Activated naive CD8-positive, alpha-beta T cell treated with anti-CD3 and anti-CD28 coated beads, Interleukin-2, amount 50 U/mL, for 24 hours (primary cell): ENCODE data around the gene DNMT3B.
"Not testable (repeated sequence)": the region's sequence is repeated elsewhere in the genome, so short reads cannot be mapped to it uniquely, and the experiment has no call there.

ENCODE experiments used
- ATAC-seq: fragments of 150-1000 bp; cut with Tn5 transposase; one replicate; pipeline ENCODE4 v1.10.0; 2021
- DNase-seq: peaks from one replicate; pipeline ENCODE4 v3.0.0; 2021
- H3K27ac Mint-ChIP-seq: one replicate; pipeline ENCODE4 v1.8.0; 2021; ENCODE audit warnings: mild to moderate bottlenecking, mixed read lengths
- H3K27me3 Mint-ChIP-seq: one replicate; pipeline ENCODE4 v1.8.0; 2021; ENCODE audit warnings: mixed read lengths
- H3K36me3 Mint-ChIP-seq: one replicate; pipeline ENCODE4 v1.8.0; 2021; ENCODE audit warnings: low read depth, mixed read lengths
- H3K4me1 Mint-ChIP-seq: one replicate; pipeline ENCODE4 v1.8.0; 2021; ENCODE audit warnings: mixed read lengths
- H3K4me3 Mint-ChIP-seq: one replicate; pipeline ENCODE4 v1.8.0; 2021; ENCODE audit warnings: mild to moderate bottlenecking, moderate library complexity, mixed read lengths
- H3K9me3 Mint-ChIP-seq: one replicate; pipeline ENCODE4 v1.8.0; 2021; ENCODE audit warnings: mixed read lengths

The DNMT3B gene

DNA sequence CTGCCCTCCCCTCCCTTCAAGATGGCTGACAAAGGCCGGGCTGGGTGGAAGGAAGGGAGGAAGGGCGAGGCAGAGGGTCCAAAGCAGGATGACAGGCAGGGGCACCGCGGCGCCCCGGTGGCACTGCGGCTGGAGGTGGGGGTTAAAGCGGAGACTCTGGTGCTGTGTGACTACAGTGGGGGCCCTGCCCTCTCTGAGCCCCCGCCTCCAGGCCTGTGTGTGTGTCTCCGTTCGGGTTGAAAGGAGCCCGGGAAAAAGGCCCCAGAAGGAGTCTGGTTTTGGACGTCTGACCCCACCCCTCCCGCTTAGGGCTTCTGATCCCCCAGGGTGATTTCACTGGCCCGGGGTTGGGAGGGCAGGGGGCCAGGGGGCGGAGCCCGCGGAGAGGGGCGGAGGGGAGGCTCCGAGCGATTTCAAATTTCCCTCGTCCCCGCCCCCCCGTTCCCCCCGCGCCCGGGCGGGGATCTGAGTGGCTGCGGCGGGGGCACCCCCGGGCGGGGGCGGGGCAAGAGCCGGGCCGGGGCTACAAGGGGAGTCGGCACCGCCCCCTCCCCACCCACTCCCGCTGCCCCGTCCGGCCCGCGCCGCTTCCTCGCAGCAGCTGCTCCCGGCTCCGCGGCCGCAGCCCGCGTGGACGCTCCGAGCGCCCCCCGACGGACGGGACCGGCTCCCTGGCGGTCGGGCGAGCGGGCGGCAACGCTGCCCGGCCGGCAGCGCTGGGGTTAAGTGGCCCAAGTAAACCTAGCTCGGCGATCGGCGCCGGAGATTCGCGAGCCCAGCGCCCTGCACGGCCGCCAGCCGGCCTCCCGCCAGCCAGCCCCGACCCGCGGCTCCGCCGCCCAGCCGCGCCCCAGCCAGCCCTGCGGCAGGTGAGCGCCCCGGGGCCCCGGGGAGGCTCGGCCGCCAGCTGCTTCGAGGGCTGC, at the start of gene DNMT3B:
Gene DNMT3B (plus strand): TSS at position 555 of the 923 bp plus-strand sequence. CDS start 17,939 bp downstream, outside the sequence.
- H3K4me1 Mint-ChIP-seq = peaks cover 6% of the 10 kb centered on the region
- peak within 1 kb of the TSS; percentile 67 for H3K27ac Mint-ChIP-seq
- H3K4me3 Mint-ChIP-seq = peak within 1 kb of the TSS; percentile 76
- H3K27me3 Mint-ChIP-seq = peaks cover 17% of the 10 kb centered on the region
- no peaks in the 10 kb centered on the region for H3K36me3 Mint-ChIP-seq
- ATAC-seq (peak; percentile 65), DNase-seq (peak; percentile 78)
- no peaks in the 10 kb centered on the region for H3K9me3 Mint-ChIP-seq

DNA sequence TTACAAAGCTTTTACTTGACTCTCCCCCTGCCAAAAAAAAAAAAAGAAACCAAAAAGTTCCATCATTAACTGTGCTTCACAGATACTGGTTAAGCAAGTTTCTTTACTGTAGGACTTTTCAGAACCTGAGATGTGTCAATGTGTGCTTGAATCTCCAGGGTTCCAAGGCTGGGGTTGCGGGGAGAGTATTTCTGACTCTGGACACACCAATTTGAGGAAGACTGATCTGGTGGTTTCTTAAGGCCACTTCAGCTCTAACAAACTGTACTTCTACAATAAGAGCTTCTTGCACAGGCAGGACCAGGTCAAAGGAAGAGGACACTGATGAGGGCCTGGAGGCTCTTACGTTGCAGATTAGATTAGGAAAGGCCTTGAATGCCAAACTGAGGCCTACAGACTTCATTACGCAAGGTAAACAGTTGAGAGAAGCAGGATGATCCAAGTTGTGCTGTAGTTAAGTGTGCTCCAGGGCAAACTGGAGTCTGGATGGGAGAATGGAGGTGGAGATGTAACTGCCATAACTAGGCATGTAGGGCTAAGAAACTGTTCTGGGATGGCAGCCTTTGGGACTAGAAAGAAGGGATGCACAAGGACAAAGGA, 43.3 kb upstream of the DNMT3B start:
- H3K36me3 Mint-ChIP-seq = peaks cover 14% of the 10 kb centered on the region
- DNase-seq = no peak

DNA sequence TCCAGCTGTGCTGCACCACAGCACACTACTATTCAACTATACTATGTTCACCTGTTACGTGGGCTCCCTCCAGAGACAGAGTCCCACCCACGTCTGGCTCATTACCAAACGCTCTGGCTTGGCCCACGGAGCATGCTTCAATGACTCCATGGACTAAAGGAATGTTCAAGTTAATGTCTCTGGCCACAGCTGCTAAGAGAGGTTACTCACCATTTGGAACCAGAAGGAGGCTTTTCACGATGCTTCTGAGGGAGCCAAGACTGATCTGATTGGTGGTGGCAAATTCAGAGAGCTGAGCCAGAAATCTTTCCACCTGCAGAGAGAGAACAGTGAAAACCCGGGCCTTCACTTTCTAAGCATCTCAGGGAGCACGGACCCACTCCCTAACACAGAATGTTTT, 34.5 kb upstream of the DNMT3B start:
- Mint-ChIP-seq H3K9me3 (no peaks in the 10 kb centered on the region), H3K4me3 (no peak overlapping the region), H3K4me1 (peaks cover 13% of the 10 kb centered on the region), H3K27me3 (no peaks in the 10 kb centered on the region), H3K27ac (no peak overlapping the region), H3K36me3 (peaks cover 6% of the 10 kb centered on the region)
- ATAC-seq (no peak), DNase-seq (no peak)

More for the DNA sequence above, 43.3 kb upstream of the DNMT3B start:
- H3K9me3 Mint-ChIP-seq = no peaks in the 10 kb centered on the region
- ATAC-seq = no peak
- no peak overlapping the region for H3K4me3 Mint-ChIP-seq
- H3K4me1 Mint-ChIP-seq = no peaks in the 10 kb centered on the region
- H3K27me3 Mint-ChIP-seq = no peaks in the 10 kb centered on the region
- no peak overlapping the region for H3K27ac Mint-ChIP-seq

DNA sequence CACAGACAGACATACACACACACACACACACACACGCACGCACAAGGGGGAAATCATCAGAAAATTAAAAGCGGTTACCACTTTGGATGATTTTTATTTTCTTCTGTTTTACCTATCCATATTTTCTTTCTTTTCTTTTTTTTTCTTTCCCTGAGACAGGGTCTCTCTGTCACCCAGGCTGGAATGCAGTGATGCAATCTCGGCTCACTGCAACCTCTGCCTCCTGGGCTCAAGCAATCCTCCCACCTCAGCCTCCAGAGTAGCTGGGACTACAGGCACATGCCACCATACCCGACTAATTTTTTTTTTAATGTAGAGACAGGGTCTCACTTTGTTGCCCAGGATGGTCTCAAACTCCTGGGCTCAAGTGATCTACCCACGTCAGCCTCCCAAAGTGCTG, 33.8 kb upstream of the DNMT3B start:
- not testable (repeated sequence) for H3K27me3 Mint-ChIP-seq, H3K4me3 Mint-ChIP-seq, ATAC-seq, DNase-seq, H3K9me3 Mint-ChIP-seq, H3K36me3 Mint-ChIP-seq, H3K27ac Mint-ChIP-seq
- H3K4me1 Mint-ChIP-seq = peaks cover 13% of the 10 kb centered on the region

DNA sequence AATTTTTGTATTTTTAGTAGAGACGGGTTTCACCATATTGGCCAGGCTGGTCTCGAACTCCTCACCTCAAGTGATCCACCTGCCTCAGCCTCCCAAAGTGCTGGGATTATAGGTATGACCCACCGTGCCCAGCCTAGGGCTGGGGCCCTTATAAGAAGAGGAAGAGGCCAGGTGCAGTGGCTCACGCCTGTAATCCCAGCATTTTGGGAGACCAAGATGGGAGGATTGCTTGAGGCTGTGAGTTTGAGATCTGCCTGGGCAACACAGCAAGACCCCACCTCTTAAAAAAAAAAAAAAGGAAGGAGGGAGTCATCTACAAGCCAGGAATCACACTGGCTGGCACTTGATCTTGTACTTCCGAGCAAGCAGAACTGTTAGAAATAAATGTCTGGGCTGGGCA, 32.9 kb upstream of the DNMT3B start:
- not testable (repeated sequence) for H3K9me3 Mint-ChIP-seq, H3K36me3 Mint-ChIP-seq, ATAC-seq, H3K4me3 Mint-ChIP-seq, H3K27me3 Mint-ChIP-seq, DNase-seq, H3K27ac Mint-ChIP-seq
- H3K4me1 Mint-ChIP-seq = peaks cover 13% of the 10 kb centered on the region

DNA sequence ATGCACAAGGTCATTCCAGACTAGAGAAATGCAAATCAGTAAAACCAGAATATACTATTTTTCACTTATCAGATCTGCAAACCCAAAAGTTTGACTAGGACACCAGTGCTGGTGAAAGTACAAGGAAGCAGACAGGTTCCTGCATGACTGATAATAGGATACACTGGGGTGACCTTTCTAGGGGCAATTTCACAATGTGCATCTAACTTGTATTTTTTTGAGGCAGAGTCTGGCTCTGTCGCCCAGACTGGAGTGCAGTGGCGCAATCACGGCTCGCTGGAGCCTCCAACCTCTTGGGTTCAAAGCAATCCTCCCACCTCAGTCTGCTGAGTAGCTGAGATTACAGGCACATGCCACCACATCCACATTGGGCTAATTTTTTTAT, 30.3 kb upstream of the DNMT3B start:
- H3K9me3 Mint-ChIP-seq = no peaks in the 10 kb centered on the region
- H3K27me3 Mint-ChIP-seq = no peaks in the 10 kb centered on the region
- H3K4me1 Mint-ChIP-seq = peaks cover 25% of the 10 kb centered on the region
- no peak overlapping the region for H3K4me3 Mint-ChIP-seq
- ATAC-seq (no peak), DNase-seq (no peak)
- no peak overlapping the region for H3K27ac Mint-ChIP-seq
- peaks cover 2% of the 10 kb centered on the region for H3K36me3 Mint-ChIP-seq

DNA sequence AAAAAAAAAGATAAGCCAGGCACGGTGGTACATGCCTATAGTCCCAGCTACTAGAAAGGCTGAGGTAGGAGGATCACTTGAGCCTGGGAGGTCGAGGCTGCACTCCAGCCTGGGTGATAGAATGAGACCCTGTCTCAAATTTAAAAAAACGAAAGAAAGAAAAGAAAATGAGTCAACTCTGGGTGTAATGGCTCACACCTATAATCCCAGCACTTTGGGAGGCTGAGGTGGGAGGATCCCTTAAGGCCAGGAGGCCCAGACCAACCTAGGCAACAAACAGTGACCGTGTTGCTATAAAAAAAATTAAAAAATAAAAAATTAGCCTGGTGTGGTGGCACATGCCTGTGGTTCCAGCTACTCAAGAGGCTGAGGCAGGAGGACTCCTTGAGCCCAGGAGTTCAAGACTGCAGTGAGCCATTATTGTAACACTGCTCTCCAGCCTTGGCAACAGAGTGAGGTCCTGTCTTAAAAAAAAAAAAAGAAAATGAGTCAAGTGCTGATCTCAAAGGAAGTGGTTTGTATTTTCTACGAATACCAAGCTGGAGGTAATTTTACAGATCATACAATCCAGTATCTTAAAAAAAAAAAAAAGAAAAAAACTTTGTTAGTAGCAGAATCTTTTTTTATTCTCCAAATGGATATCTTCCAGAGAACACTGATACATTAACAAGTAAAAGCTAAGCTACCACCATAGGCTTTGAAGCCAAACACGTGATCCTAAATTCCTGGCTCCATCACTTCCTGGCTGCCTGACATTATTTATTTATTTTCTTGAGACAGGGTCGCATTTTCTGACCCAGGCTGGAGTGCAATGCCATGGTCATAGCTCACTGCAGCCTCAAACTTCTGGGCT, 24.6 kb upstream of the DNMT3B start:
- peak overlapping the region; percentile 82 for H3K27ac Mint-ChIP-seq
- peaks cover 54% of the 10 kb centered on the region for H3K4me1 Mint-ChIP-seq
- H3K9me3 Mint-ChIP-seq = no peaks in the 10 kb centered on the region
- DNase-seq (peak; percentile 29), ATAC-seq (peak; percentile 82)
- H3K36me3 Mint-ChIP-seq = no peaks in the 10 kb centered on the region
- H3K27me3 Mint-ChIP-seq = no peaks in the 10 kb centered on the region
- peak overlapping the region; percentile 45 for H3K4me3 Mint-ChIP-seq

DNA sequence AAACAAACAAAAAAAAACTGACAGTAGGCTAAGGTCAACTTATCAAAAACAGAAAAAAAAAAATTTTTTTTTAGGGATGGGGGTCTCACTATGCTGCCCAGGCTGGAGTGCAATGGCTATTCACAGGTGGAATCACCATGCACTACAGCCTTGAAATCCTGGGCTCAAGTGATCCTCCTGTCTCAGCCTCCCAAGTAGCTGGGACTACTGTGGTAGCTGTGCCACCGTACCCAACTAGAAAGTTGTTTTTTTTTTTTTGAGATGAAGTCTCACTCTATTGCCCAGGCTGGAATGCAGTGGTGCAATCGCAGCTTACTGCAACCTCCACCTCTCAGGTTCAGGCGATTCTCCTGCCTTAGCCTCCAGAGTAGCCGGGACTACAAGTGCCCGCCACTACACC, 21.0 kb upstream of the DNMT3B start:
- no peak overlapping the region for H3K4me3 Mint-ChIP-seq

DNA sequence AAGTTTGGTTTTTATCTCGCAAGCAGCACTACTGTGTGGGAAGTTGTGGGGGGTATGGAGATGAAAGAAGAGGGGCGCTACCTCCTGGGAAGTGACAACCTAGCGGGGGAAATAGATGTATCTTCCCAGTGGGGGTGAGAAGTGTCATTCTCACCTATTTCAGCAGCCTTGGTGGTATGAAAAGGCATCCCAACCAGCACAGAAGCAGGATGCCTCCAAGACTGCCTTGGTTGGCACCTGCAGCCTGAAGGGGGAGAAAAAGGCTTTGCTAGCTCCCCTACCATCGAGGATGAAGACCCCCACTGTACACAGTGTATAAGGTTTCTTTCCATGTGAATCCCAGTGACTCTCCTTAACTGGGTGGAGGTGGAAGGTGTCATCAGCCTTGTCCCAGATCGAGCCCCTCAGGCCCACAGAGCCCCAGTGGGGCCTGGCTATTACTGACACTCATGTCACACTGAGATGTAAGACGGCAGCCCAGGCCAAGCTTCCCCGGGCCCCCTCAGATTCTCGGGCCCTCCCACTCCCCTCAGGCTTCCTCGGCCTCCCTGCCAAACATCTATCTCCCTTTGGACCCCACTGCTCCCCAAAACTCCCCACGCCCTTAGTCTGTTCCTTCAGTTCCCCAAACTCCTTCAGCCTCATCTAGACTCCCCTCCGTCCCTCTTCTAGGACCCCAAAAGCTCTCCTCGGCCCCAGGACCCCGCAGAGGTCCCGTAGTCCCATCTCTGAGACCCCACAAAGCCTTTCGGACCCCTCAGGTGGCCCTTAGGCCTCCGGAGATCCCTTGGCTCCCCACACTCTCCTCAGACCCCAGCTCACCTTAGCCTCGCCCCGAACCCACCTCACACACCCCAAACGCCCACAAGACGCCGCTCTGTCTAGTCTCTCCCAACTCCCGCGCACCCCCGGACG, 19.6 kb upstream of the DNMT3B start:
- peak overlapping the region; percentile 92 for H3K27ac Mint-ChIP-seq
- H3K27me3 Mint-ChIP-seq = no peaks in the 10 kb centered on the region
- peaks cover 56% of the 10 kb centered on the region for H3K4me1 Mint-ChIP-seq
- H3K9me3 Mint-ChIP-seq = no peaks in the 10 kb centered on the region
- DNase-seq = peak; percentile 23
- no peaks in the 10 kb centered on the region for H3K36me3 Mint-ChIP-seq
- H3K4me3 Mint-ChIP-seq = peak overlapping the region; percentile 94
- peak; percentile 9 for ATAC-seq

More for the DNA sequence above, 21.0 kb upstream of the DNMT3B start:
- DNase-seq (no peak), ATAC-seq (no peak)
- Mint-ChIP-seq H3K4me1 (peaks cover 67% of the 10 kb centered on the region), H3K27ac (no peak overlapping the region), H3K9me3 (no peaks in the 10 kb centered on the region), H3K27me3 (no peaks in the 10 kb centered on the region), H3K36me3 (no peaks in the 10 kb centered on the region)

DNA sequence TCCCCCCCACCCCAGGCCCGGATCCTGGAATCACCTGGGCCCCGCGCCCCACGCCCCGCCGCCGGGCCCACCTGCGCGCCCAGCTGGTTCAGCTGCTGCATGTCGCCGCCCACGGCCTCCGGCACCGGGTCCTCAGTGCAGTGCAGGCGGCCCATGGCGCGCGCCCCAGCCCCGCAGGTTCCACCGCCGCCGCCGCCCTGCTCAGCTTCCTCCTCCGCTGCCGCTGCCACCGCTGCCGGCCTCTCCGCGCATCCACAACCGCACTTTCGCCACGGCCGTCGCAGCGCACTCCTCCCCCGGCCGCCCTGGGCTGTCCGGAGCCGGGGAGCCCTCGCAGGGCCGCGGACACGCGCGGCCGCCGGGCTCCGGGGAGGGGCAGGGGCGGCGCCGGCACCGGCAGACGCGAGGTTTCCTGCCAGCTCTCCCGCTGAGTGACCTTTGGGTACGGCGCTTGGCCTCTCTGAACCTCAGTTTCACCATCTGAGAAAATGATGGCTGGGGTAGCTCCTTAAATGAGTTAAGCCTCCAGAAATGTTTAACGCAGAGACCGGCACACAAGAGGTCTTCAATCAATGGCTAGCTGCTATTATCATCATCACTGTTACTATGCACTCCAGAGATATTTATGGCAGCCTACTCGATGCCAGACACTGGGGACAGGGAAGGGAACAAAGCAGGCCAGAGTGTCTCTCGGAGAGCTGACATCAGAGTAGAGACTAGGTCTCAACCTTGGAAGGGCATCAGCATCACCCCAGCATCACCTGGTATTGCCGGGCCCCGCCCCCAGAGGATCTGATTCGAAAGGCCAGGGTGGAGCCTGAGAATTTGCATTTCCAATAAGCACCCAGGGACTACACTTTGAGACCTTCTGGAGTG, 18.7 kb upstream of the DNMT3B start, which contains the start of gene COMMD7:
Gene COMMD7 (minus strand): TSS at position 231 of the 876 bp plus-strand sequence. CDS start 76 bp downstream, at position 155.
- Mint-ChIP-seq H3K27me3 (no peaks in the 10 kb centered on the region), H3K9me3 (no peaks in the 10 kb centered on the region), H3K27ac (peak within 1 kb of the TSS; percentile 92), H3K36me3 (no peaks in the 10 kb centered on the region), H3K4me1 (peaks cover 48% of the 10 kb centered on the region), H3K4me3 (peak within 1 kb of the TSS; percentile 94)
- DNase-seq = peak; percentile 79
- ATAC-seq = peak; percentile 91

DNA sequence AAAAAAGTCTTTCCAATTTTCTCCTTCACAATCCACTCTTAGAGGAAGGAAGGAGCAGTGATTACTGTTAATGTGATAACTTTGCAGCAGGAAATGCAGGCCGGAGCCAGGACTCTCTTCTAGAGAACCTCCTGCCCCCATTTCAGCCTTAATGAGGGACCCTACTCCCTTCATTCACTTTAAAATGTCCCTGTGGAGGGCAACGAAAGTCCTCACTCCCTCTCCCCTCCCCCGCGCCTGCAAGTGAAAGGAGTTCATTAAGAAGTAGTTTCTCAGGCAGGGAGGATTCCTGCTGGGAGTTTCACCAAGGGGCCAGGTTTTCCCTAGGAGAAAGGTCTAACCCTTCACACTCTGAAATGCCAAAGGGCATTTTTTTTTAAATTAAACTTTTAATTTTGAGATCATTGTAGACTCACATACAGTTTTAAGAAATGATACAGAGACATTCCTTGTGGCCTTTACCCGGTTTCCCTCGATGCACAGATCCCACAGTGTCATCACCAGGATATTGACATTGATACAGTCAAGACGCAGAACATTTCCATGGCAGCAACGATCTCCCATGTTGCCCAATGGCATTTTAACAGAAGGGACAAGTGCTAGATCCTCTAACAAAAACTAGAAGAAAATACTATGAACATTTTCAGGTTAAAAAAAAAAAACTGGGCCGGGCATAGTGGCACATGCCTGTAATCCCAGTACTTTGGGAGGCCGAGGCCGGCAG, 12.1 kb upstream of the DNMT3B start:
- Mint-ChIP-seq H3K4me1 (peaks cover 9% of the 10 kb centered on the region), H3K27me3 (no peaks in the 10 kb centered on the region), H3K9me3 (no peaks in the 10 kb centered on the region), H3K36me3 (no peaks in the 10 kb centered on the region), H3K4me3 (no peak overlapping the region), H3K27ac (no peak overlapping the region)
- no peak for DNase-seq
- no peak for ATAC-seq

DNA sequence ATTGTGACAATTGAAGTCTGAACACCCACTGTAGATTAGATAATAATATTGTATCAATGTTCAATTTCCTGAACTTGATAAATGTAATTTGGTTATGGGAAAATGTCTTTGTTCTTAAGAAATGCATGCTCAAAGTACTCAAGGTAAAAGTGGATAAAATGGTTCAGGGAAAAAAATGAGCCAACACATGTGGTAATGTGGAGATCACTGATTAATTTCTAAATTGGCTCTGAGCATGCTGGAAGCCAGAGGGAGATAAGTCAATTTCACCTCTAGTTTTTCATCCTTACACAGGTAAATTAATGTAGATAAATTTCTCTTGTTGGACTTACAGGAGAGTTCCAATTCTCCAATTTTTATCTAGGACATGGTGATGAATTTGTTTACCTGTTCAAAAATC, 10.9 kb upstream of the DNMT3B start:
- no peak for DNase-seq
- ATAC-seq = no peak
- Mint-ChIP-seq H3K27ac (no peak overlapping the region), H3K36me3 (no peaks in the 10 kb centered on the region), H3K4me1 (peaks cover 9% of the 10 kb centered on the region), H3K4me3 (no peak overlapping the region), H3K9me3 (no peaks in the 10 kb centered on the region), H3K27me3 (no peaks in the 10 kb centered on the region)
